Activated gamma-delta T cell treated with Interleukin-2 at 50 U/mL for 16 hours (primary cell): ENCODE measurements around the gene RASSF3.
A peak's percentile ranks its signal among the peaks of the same experiment; 100 is the strongest.
"Not testable (repeated sequence)": the region's sequence is repeated elsewhere in the genome, so short reads cannot be mapped to it uniquely, and the experiment has no call there.

Experiments
- DNase-seq: peaks from one replicate; pipeline ENCODE4 v3.0.0-alpha.2; 2020

RASSF3 gene

DNA sequence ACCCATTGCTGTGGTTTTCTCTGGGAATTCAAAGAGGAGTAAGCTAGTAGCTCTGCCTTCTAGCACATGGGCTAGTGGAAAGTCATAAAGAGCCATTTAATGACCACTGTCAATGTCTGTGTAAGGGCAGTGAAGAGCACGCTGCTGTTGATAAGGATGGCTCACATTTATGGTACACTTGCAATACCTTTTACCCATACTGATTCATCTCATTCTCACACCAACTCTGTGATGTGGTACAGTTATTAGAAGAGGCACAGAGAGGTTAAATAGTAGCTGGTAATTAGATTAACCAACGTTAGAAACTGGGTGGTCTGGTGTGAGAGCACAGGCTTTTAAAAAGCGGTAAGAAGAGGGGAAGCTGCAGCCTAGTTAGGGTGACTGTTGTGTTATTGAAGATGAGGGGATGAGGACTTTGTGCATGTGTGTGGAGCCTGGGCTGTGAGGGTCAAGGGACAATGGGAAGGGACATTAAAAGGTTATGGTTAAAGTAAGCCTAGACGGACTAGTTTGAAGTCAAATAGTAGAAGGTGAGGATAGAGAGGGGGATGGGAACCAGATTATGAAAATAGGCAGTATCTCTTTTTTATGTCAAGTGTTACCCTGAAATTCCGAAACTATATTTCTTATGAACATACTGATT, 25.2 kb downstream of the RASSF3 start:
- DNase-seq = no peak

DNA sequence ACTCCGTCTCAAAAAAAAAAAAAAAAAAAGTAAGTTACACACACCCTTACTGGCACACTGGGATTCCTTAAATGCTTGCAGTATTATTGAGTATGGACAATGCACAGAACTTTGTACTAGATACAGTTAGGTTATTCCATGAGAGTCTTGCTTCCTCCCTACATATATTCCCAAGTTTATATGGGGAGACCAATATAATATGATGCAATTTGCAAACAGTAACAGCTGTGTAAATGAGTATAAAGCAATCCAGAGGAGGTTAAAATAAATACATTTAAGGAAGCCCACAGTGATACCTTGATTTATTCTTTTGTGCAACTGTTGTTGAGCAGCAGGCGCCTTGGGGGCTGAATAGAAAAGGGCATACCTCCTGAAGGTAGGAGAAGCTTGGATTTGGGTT, 26.6 kb downstream of the RASSF3 start:
- DNase-seq = no peak

DNA sequence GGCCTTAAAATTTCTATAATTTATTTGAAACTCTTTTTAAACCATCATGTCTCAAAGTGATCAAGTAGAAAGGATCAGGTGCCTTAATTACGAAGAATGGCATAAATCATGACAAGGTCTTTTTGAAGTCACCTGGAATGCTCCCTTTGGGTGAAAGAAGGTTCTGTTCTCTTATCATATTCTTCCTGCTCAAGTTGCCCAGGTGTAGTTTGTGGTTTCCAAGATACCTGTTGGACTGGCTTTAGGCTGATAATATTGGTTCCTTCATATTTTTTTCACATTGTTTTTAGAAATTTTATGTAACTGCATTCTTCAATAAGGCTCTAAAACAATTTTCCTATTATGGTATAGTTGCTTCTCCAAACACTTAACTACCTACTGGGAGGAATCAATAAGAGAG, 29.2 kb downstream of the RASSF3 start:
- DNase-seq = no peak

DNA sequence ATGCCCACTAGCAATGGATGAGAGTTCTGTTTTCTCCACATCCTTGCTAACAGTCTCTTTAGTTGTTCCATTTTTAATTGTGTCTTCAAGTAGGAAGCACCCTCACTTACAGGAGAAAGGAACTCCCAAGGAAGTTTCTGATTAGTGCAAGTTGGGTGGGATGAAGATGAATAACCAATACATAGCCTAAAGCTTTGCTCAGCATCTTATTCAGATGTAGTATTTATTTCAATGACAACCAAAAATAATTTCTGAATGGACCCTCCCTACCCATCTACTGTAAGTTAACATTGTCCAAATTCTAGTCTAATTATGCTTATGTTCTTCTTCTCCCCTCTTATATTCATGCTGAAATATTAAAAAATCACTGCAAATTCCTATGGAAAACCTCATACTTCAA, 36.0 kb downstream of the RASSF3 start:
- no peak for DNase-seq

DNA sequence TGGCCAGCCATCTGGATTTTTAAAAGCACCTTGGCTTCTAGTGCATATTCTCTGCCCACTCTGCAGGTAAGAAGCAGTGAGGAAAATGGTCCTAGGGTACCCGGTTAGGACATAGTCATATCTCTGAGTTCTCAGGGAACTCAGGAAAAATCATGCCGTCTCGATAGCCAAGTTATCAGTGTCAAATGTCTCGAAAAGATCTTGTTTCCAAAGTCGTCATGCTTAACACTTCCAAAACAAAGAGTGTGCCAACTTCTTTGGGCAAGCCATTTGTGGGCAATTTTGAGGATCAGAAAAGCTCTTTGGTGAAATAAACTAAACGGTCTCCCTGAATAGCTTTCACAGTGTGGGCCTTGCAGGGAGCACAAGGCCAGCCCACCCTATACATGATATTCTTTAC, 39.2 kb downstream of the RASSF3 start:
- DNase-seq = no peak

DNA sequence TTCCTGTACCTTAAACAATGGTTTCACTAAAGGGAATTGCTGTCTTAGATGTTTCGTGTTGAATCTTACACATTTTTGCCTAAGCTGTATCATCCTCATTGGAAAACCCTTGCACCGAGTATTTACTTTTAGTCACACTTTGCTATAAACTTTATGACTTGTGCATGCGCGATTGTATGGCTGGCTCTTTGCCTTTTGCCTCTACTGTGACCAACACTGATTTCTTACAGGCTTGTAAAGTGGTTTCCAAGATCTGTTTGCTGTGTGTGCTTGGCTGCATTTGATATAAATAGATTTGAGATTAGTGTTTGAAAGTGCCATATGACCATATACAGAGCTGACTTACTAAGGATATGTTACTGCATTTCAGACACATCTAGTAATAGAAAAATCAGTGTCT, 40.5 kb downstream of the RASSF3 start:
- DNase-seq = no peak

DNA sequence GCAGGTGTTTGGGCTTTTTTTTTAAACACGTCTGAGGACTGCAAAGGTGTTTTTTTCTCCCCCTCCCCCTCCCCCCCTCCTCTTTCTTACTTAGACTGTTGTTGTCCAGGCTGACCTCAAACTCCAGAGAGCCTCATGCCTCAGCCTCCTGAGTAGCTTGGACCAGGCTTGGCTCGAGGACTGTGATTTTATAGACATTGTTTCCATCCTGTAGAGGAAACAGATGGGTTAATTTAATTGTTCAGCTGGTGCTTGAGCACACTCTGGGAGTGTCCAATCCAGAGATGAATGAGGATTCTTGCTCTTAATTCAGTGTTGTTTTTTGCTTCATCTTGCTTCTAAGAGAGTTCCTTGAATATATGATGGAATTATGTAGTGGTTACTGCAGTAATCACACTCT, 42.1 kb downstream of the RASSF3 start:
- no peak for DNase-seq

DNA sequence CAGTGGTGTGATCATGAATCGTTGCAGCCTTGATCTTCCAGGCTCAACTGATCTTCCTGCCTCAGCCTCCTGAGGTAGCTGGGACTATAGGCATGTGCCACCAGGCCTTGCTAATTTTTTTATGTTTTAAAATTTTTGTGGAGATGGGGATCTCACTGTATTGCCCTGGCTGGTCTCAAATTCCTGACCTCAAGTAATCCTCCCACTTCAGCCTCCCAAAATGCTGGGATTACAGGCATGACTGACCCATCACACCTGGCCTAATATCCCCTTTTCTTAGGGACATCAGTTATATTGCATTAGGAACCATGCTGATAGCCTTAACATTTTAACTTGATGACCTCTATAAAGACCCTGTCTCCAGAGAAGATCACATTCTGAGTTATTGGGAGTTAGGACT, 42.8 kb downstream of the RASSF3 start:
- no peak for DNase-seq

DNA sequence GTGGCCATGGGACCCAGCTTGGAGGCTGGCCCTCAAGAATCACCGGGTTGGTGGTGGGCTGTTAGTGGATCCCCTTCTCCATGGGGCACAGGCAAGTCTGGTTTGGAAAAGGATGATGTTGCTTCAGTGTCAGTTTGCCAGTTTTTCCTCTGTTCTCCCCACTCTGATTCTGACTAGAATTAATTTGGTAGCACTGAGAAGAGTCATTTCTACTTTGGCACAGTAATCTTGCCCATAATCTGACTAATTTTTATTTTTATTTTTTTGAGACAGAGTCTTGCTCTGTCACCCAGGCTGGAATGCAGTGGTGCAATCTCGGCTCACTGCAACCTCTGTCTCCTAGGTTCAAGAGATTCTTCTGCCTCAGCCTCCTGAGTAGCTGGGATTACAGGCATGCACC, 43.6 kb downstream of the RASSF3 start:
- DNase-seq = not testable (repeated sequence)

DNA sequence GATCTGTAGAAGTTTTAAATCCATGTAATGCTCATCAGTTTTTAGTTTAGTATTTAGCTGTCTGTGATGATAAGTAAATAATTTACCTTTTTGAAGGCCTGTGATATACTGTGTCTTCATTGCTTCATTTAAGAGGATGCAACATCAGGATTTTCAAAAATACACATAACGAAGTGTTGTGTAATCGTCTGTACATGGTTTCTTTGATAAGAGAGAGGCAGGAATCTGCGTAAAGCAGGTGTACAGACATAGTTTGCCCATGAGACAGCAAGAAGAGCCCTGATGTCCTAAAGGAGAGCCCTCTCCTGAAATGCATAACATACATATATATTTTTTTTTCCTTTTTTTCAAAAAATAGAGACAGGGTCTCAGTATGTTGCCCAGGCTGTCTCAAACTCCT, 44.8 kb downstream of the RASSF3 start:
- no peak for DNase-seq

DNA sequence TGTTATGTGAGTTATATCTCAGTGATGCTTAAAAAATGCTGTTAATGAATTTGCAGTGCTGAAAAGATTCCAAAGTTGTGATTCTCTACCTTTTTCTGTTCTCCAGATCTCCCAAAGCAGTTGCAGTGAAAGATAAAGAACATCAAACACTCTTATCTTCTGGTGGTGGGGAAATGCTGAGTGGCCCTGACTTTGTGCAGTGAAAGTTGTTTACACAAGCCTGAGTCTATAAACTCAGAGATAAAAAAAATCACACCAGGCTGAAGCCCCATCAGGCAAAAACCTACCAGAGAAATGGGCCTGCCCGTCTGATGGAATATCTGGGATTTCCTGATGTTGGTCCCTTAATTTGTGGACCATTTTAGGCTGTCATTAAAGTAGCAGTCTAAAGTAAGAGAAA, 46.1 kb downstream of the RASSF3 start:
- DNase-seq = no peak

DNA sequence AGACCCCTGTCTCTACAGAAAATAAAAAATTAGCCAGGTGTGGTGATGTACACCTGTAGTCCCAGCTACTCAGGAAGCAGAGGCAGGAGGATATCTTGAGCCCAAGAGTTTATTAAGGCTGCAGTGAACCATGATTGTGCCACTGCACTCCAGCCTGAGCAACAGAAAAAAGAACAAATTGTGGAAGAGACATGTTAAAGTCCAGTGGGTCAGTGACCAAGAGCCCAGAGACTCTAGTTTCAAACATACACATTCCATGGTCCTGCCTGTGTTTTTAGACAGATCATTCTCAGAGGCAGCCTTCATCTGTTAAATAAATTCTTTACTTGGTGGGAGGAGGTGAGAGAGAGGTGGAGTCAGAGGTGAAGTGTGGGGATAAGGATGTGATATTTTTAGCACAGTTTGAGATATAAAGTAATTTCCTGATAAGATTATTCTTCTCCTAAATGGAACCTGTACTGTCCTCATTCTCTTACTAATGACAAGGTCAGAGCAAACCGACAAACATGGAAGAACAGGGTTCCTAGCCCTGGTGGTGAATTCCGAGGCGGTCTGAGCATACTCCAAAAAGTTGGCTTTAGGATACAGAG, 48.7 kb downstream of the RASSF3 start:
- DNase-seq = no peak

DNA sequence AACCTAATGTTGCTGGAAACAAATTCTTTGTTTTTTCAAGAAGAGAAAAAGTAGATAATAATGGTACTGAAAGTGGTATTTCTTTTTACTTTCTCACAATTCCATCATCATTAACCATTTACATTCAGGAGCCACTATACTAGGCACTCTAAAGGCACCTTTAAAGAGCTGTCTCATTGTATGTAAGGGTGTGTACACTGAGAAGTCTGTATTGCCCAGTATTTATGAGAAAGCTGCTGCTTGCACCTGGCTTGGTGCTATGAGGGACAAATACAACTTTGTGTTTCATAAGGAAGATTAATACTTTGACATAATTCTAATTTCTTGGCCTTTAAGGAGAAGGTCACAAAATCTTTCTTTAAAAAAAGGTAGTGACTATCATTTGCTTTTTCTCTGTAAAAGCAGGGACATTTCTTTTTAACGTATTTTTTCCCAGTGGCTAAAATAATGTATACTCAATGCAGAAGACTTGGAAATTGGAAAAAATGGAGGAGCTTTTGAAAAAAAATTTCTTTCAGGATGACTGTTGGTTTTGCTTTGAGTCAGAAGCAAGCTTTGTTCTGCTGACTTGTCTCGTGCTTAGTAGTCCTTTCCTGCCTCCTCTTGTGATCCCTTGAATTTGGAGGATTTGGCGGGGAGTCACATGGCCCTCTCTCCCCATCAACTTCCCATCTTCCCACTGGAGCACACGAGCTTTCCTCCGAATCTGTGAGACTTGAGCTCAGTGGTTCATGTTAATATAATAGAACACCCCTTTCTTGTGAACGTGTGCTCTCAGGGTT, 50.1 kb downstream of the RASSF3 start:
- no peak for DNase-seq

DNA sequence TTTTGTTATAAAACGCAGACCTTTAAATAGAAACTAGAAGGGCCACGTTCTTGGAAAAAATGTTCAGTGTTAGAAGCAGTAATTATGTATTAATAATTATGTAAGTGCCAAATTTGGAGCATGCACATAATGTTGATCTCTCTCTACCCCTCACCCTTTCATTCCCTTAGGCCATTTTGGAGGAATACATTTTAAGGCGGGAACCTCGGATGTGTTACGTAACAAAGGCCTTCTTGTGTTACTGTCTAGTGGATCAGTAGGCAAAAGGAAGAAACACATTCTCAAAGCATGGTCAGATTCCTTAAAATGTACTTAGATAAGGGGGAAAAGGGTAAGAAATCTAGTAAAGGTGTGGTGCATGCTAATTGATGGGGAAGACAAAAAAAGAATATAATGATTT, 52.7 kb downstream of the RASSF3 start:
- DNase-seq = no peak

DNA sequence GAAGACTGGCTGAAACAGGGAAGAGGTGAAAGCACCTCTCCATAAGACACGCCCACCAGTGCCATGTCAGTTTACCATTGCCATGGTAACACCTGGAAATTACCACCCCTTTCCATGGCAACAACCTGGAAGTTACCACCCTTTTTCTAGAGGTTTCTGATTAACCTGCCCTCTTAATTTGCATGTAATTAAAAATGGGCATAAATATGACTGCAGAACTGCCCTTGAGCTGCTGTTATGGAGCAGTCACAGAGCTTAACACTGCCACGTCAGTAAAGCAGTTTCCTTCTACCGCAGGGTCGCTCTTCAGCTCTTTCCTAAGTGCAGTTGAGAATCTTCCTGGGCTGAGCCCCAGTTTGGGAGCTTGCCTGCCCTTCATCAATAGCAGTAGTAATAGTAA, 55.2 kb downstream of the RASSF3 start:
- DNase-seq = peak; percentile 32

DNA sequence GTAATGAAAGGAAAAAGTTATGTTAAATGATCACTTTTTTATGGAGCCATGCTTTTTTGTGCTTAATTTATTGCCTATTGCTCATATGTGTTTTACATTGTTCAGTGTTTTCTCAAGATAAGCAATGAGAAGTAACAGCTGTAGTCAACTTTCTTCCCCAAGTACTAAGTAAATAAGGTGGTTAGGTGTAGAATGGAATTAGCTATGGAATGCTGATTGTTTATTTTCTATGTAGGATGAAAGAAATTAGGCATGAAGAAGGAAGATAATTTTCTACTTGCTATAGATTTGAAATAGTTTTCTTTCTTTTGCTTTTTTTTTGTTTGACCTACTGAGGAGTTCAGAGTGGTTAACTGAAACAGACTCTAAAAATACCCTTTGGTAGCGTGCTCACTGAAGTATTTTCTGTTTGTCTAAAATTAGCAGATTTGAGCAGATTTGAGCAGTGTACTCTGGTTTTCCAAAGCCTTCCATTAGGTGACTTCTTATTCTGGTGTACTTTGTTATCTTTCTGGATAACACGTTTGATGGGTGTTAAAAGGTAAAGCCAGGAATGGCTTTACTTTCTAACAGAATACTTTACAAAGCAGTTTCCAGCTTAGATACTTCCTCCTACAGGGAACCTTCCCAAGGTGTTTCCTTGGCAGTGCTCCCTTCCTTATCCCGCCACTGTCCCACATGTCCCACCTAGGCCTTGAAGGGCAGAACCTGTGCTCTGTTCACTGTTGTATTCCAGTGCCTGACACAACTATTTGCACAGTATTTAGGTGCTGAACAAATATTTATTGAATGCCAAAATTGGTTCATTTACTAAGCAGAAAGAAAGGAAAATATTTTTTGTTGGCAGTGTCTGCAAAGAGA, 56.0 kb downstream of the RASSF3 start:
- no peak for DNase-seq

DNA sequence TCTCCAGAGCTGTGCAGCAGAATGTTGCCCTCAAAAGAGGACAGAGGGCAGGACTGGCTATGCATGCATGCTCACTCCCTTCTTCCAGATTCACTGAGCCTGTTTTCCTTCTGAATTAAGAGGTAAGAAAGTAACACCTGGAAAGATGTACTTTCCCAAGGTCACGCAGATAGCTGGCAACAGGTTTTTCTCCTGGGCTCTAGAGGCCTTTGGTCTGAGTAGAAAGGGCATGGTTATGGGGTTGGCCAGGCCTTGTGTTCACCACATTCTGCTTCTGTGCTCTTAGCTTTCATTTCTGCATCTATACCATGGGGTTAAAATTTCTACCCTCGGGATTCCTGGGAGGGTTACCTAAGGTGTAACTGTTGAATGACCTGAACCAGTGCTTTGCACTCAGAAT, 57.5 kb downstream of the RASSF3 start:
- DNase-seq = no peak

DNA sequence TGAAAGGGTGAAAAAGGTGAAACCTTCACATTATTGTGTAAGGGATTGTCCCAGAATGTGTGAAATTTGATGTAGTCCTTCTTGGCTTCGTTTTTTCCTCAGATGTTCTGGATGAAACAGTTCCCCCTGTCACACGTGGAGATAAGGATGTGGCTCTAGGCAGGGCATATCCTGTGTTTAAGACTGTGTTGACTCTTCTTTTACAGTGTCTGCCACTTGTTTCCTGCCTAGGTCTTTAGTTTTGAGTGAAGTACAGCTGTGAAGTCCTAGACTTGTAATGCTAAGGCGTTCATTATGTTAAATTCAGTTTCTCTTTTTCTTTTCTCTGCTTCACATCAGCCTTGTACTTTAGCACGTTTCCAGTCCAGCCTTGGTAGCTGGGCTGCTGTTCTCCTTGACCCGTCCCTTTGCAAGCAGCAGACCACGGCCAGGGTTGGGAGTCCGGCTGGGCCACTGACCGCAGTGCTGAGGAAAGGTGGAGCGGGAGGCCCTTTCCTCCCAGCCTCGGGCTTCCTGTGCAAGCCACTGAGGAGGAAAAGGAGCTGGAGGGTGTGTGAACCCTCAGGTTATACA, 59.1 kb downstream of the RASSF3 start:
- peak; percentile 49 for DNase-seq

DNA sequence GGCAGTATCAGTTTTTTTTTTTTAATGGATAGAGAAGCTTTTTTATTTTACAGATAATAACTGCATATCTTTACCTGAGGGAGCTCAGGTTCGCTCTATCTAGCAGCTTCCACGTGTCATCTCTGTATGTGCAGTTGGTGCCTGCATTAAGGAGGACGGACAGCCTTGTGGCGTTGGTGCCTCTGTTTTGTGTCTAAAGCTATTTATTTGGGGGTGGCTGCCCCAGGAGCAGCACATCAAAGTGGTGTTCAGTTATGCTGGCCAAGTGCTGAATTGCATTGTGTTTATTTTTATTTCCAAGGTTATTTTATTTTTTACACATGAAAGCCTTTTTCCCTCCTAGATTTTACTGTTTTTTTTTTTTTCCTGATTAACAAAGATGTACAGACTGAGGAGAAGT, 59.7 kb downstream of the RASSF3 start:
- no peak for DNase-seq

DNA sequence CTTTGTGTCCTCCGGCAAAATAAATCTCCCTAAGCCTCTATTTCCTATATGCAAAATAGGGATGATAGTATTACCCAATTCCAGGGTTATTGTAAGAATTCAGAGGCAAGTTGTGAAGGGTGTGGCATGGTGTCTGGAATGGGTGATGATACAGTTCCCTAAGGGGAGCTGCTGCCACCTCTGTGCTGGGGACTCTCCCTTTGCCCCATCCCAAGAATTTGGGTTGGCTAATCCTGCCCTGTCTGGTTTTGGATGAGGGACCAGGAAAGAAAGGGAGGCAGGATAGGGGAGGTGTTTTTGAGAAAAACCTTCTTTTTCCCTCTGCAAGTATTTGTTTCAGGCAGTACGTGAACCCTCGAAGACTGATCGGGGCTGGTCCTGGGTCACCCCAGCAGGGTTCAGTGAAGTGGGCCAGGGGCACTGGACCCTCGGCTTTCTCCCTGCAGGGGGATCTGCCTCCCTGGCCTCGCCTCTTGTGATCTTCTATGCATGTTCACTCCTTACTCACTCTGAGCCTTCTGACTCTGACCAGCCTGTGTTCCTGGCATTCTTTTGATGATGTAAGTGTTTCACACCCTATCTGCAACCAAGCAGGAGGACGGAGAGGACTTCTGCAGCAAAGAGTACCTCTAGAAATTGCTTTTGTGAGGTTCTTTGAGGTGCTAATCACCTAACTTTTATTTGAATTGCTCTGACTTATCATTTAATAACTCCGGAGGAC, 60.8 kb downstream of the RASSF3 start:
- no peak for DNase-seq

DNA sequence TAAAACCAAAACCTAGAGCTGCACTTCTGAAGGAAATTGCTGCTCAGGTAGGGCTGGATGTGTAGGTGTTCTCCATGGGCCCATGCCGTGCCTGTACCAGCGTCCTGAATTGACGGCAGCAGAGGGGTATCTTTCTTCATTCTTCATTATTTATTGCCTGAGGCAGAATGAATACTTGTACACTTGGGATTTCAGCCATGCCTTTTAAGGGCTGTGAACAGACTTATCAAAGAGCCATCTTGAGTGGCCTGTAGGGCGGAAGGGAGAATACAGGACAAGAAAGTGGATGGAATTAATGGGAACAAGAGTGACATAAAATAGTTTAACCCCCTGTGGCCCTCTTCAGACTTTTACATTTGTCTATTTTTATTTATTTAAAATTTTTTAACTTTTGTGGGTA, 61.4 kb downstream of the RASSF3 start:
- DNase-seq = no peak

DNA sequence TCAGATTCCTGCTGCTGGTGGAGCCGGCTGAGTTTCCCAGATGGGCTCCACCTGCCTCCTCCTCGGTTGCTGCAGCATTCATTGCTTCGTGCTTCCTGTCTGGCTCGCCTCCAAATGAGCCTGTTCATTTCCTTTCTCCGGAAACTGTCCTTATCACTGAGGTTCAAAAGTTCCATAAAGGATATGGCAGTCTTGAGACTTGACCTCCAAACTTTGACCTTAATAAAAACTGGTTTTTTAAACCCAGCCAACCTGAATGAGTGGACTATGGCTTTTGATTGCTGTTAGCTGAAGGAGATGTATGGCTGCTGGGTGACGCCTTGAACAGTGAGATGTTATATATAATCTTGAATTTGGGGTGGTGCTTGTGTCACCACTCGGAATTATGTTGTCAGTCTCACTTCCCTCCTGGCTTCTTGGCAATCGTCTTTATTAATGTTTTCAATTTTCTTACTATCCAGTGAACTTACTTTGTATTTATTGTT, 62.7 kb downstream of the RASSF3 start:
- peak; percentile 29 for DNase-seq
